ENCODE results near the gene ACOD1. TPM values are rescaled to one million over a fixed set of nuclear protein-coding genes. Genes with fewer than 3 reads are reported as not detected.

ACOD1 gene
- total RNA-seq, 1 experiment from 2014 or later = not detected

DNA sequence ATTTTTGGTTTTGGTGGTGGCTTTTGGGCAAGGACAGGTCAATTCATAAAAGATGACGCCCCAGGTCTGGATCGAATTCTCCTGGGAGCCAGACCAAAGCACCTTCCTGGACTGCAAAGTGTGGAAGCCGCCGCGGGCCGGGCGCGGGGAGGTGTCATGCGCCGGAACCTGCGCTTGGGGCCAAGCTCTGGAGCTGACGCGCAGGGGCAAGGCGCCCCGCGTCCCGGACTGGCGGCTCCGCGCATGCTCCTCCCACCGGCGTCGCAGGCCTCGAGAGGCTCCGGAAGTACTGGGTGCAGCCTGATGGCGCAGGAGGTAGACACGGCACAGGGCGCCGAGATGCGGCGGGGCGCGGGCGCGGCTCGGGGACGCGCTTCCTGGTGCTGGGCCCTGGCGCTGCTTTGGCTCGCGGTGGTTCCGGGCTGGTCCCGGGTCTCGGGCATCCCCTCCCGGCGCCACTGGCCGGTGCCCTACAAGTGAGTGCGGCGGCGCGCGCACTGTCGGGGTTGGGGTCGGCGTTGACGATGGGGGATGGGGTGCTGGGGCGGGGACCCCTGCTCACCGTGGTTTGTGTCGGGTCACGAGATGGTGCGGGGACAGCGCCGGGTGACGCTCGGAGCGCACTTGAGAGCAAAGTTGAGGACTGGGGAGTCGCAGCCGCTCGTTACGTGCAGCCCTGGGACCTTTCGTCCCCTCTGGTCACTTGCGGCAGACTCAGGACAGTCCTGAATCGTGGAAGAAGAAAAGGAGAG is 43.7 kb downstream of the ACOD1 start, which contains the start of gene CLN5:
Gene CLN5, plus strand, starts transcription at position 286 of the 752 bp plus-strand sequence. Its CDS starts 18 bp downstream, at position 304.
- Histone ChIP-seq H3K4me1 (replicated peaks; ENCODE audit: insufficient read depth) (peaks cover 9% of the 10 kb centered on the region; the same call in 1 of the 2 replicates), H3K4me2 (peak within 1 kb of the TSS; percentile 81), H3K9me3 (ENCODE audit: insufficient read depth, low read depth) (no peaks in the 10 kb centered on the region), H3K27ac (peak within 1 kb of the TSS; percentile 53), H3K4me3 (peak within 1 kb of the TSS; percentile 70), H3K36me3 (ENCODE audit: low read depth) (peaks cover 8% of the 10 kb centered on the region; the same call in 1 of the 2 replicates), H3K79me2 (ENCODE audit: low read depth) (no peaks in the 10 kb centered on the region), H2AFZ (peak within 1 kb of the TSS; percentile 98), H4K20me1 (ENCODE audit: insufficient read depth) (no peaks in the 10 kb centered on the region), H3F3A (ENCODE audit: insufficient read depth, low read depth) (no peaks in the 10 kb centered on the region), H3K27me3 (ENCODE audit: insufficient read depth, low read depth) (0 out of 2 replicates have a peak, but pooled peaks cover 3% of the 10 kb centered on the region), H3K9me2 (ENCODE audit: insufficient read depth) (no peaks in the 10 kb centered on the region)
- no peak for TF ChIP-seq EZH2 (IDR thresholded peaks at IDR 0.05; ENCODE audit: low read depth)
- TF ChIP-seq, protein P1, sequence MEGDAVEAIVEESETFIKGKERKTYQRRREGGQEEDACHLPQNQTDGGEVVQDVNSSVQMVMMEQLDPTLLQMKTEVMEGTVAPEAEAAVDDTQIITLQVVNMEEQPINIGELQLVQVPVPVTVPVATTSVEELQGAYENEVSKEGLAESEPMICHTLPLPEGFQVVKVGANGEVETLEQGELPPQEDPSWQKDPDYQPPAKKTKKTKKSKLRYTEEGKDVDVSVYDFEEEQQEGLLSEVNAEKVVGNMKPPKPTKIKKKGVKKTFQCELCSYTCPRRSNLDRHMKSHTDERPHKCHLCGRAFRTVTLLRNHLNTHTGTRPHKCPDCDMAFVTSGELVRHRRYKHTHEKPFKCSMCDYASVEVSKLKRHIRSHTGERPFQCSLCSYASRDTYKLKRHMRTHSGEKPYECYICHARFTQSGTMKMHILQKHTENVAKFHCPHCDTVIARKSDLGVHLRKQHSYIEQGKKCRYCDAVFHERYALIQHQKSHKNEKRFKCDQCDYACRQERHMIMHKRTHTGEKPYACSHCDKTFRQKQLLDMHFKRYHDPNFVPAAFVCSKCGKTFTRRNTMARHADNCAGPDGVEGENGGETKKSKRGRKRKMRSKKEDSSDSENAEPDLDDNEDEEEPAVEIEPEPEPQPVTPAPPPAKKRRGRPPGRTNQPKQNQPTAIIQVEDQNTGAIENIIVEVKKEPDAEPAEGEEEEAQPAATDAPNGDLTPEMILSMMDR (conservative IDR thresholded peaks at IDR 0.05) = no peak
- BruUV-seq (replicated peaks) = no TSS peak
- POLR2A ChIA-PET (ENCODE audit: unreplicated experiment) = interaction anchor here (0.6 to 0.7 kb wide), 2 partner anchors 35 to 763 kb away, joined by 3 to 4 read pairs; partner anchors contain the start of gene FBXL3
- intact Hi-C loops (cut with micrococcal nuclease; ENCODE audit: unreplicated experiment) = loop anchor here (2.0 kb wide), 1 partner anchor 35 kb away; the partner anchor contains the start of gene FBXL3
- peak; percentile 83 to 93 for DNase-seq
- CTCF ChIA-PET = no interaction called here

- POLR2A ChIA-PET (ENCODE audit: unreplicated experiment) = no interaction called here
Observed at GRCh38 chr13:76992548-76993001, 44.3 kb downstream of the ACOD1 start.

DNA sequence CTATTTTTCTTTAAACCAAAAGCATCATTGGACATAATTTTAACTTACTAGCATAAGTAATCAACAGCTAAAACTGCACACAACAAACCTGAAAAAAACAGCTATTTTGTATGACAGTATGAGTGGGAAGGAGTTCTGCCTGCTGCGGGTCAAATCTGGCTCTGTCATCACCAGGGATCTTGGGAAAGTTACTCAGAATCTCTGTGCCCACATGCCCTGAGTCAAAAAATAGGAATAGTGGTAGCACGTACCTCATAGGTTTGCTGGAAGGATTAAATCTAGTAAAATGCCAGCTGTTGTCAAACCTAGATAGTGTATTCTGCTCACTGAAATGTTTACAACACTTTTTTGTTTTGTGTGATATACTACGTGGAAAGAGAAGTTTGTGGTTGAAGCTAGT is 44.7 kb downstream of the ACOD1 start:
- H3K9me3 ChIP-seq (ENCODE audit: insufficient read depth, low read depth) = no peaks in the 10 kb centered on the region
- no TSS peak for BruUV-seq (replicated peaks)
- no peak overlapping the region for H3K27ac ChIP-seq
- H3K4me3 ChIP-seq = peak overlapping the region; percentile 70
- H2AFZ ChIP-seq = peak overlapping the region; percentile 98
- POLR2A ChIA-PET (ENCODE audit: unreplicated experiment) = no interaction called here
- no peaks in the 10 kb centered on the region for H3K79me2 ChIP-seq (ENCODE audit: low read depth)
- intact Hi-C loops (cut with micrococcal nuclease; ENCODE audit: unreplicated experiment) = loop anchor here (2.0 kb wide), 1 partner anchor 34 kb away; the partner anchor contains the start of gene FBXL3
- CTCF ChIA-PET = no interaction called here
- no peak for TF ChIP-seq EZH2 (IDR thresholded peaks at IDR 0.05; ENCODE audit: low read depth)
- TF ChIP-seq, protein P1 (conservative IDR thresholded peaks at IDR 0.05) = no peak
- DNase-seq = no peak
- no peaks in the 10 kb centered on the region for H3K9me2 ChIP-seq (ENCODE audit: insufficient read depth)
- no peaks in the 10 kb centered on the region for H4K20me1 ChIP-seq (ENCODE audit: insufficient read depth)
- no peaks in the 10 kb centered on the region for H3F3A ChIP-seq (ENCODE audit: insufficient read depth, low read depth)
- peaks cover 8% of the 10 kb centered on the region; the same call in 1 of the 2 replicates for H3K36me3 ChIP-seq (ENCODE audit: low read depth)
- peak overlapping the region; percentile 81 for H3K4me2 ChIP-seq
- H3K27me3 ChIP-seq (ENCODE audit: insufficient read depth, low read depth) = 0 out of 2 replicates have a peak, but pooled peaks cover under 1% of the 10 kb centered on the region
- H3K4me1 ChIP-seq (replicated peaks; ENCODE audit: insufficient read depth) = peaks cover 9% of the 10 kb centered on the region; the same call in 1 of the 2 replicates

More at GRCh38 chr13:76992548-76993001, 44.3 kb downstream of the ACOD1 start:
- BruUV-seq (replicated peaks) = TSS peak; percentile 72
- peaks cover 8% of the 10 kb centered on the region; the same call in 1 of the 2 replicates for H3K36me3 ChIP-seq (ENCODE audit: low read depth)
- H3K27ac ChIP-seq = peak overlapping the region; percentile 53; the same call in 1 of the 2 replicates
- DNase-seq = no peak
- H4K20me1 ChIP-seq (ENCODE audit: insufficient read depth) = no peaks in the 10 kb centered on the region
- TF ChIP-seq, protein P1 (conservative IDR thresholded peaks at IDR 0.05) = no peak
- no peak for TF ChIP-seq EZH2 (IDR thresholded peaks at IDR 0.05; ENCODE audit: low read depth)
- H3K4me2 ChIP-seq = peak overlapping the region; percentile 81
- no peaks in the 10 kb centered on the region for H3K9me2 ChIP-seq (ENCODE audit: insufficient read depth)
- peak overlapping the region; percentile 70 for H3K4me3 ChIP-seq
- H3K9me3 ChIP-seq (ENCODE audit: insufficient read depth, low read depth) = no peaks in the 10 kb centered on the region
- H3F3A ChIP-seq (ENCODE audit: insufficient read depth, low read depth) = no peaks in the 10 kb centered on the region
- peaks cover 9% of the 10 kb centered on the region; the same call in 1 of the 2 replicates for H3K4me1 ChIP-seq (replicated peaks; ENCODE audit: insufficient read depth)
- no peaks in the 10 kb centered on the region for H3K79me2 ChIP-seq (ENCODE audit: low read depth)
- H3K27me3 ChIP-seq (ENCODE audit: insufficient read depth, low read depth) = 0 out of 2 replicates have a peak, but pooled peaks cover 3% of the 10 kb centered on the region
- intact Hi-C loops (cut with micrococcal nuclease; ENCODE audit: unreplicated experiment) = loop anchor here (2.0 kb wide), 1 partner anchor 34 kb away; the partner anchor contains the start of gene FBXL3
- peak overlapping the region; percentile 98 for H2AFZ ChIP-seq
- CTCF ChIA-PET = no interaction called here

Data from PC-9 (cell line).